ENCODE results near the gene SOX13.
A peak's percentile ranks its signal among the peaks of the same experiment; 100 is the strongest.

SOX13 gene

GRCh38 chr1:204091066-204091465, 18.2 kb downstream of the SOX13 start:
- no peaks in the 10 kb centered on the region for H3K9me3 Mint-ChIP-seq
- peaks cover 96% of the 10 kb centered on the region for H3K4me1 Mint-ChIP-seq
- TF ChIP-seq, protein P1, sequence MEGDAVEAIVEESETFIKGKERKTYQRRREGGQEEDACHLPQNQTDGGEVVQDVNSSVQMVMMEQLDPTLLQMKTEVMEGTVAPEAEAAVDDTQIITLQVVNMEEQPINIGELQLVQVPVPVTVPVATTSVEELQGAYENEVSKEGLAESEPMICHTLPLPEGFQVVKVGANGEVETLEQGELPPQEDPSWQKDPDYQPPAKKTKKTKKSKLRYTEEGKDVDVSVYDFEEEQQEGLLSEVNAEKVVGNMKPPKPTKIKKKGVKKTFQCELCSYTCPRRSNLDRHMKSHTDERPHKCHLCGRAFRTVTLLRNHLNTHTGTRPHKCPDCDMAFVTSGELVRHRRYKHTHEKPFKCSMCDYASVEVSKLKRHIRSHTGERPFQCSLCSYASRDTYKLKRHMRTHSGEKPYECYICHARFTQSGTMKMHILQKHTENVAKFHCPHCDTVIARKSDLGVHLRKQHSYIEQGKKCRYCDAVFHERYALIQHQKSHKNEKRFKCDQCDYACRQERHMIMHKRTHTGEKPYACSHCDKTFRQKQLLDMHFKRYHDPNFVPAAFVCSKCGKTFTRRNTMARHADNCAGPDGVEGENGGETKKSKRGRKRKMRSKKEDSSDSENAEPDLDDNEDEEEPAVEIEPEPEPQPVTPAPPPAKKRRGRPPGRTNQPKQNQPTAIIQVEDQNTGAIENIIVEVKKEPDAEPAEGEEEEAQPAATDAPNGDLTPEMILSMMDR (IDR thresholded peaks at IDR 0.05) = no peak
- H3K4me3 Mint-ChIP-seq = peak overlapping the region; percentile 64
- peaks cover 6% of the 10 kb centered on the region for H3K36me3 Mint-ChIP-seq (ENCODE audit: low read depth)
- peak overlapping the region; percentile 97 for H3K27ac Mint-ChIP-seq
- H3K27me3 Mint-ChIP-seq (ENCODE audit: low read depth, poor library complexity) = peaks cover 2% of the 10 kb centered on the region
- no peak for DNase-seq

- H3K4me1 Mint-ChIP-seq = peaks cover 98% of the 10 kb centered on the region
- H3K27me3 Mint-ChIP-seq (ENCODE audit: low read depth, poor library complexity) = peaks cover 2% of the 10 kb centered on the region
- TF ChIP-seq, protein P1 (IDR thresholded peaks at IDR 0.05) = no peak
- DNase-seq = no peak
- peak overlapping the region; percentile 64 for H3K4me3 Mint-ChIP-seq
- H3K9me3 Mint-ChIP-seq = no peaks in the 10 kb centered on the region
- H3K27ac Mint-ChIP-seq = peak overlapping the region; percentile 97
- H3K36me3 Mint-ChIP-seq (ENCODE audit: low read depth) = peaks cover 6% of the 10 kb centered on the region
Observed at GRCh38 chr1:204091787-204092312, 18.9 kb downstream of the SOX13 start.

GRCh38 chr1:204092632-204093420, 19.9 kb downstream of the SOX13 start:
- H3K27ac Mint-ChIP-seq = peak overlapping the region; percentile 87
- peaks cover 2% of the 10 kb centered on the region for H3K27me3 Mint-ChIP-seq (ENCODE audit: low read depth, poor library complexity)
- no peak for DNase-seq
- TF ChIP-seq, protein P1 (IDR thresholded peaks at IDR 0.05) = no peak
- no peaks in the 10 kb centered on the region for H3K9me3 Mint-ChIP-seq
- H3K4me3 Mint-ChIP-seq = peak overlapping the region; percentile 54
- peaks cover 6% of the 10 kb centered on the region for H3K36me3 Mint-ChIP-seq (ENCODE audit: low read depth)
- peaks cover 95% of the 10 kb centered on the region for H3K4me1 Mint-ChIP-seq

DNA sequence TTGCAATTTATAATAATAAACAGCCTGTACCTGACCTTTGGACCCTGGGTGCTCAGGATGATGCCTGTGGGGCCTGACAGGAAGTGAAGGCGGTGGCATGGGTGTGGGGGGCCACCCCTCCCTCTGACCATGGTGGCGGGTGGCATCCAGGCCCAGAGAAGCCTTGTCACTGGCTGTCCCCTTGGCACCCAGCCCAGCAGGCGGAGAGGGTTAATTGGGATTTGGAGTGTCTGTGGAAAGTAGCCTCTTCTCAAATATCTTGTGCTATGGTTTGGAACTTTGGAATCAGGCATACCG, 20.5 kb downstream of the SOX13 start:
- Mint-ChIP-seq H3K36me3 (ENCODE audit: low read depth) (peaks cover 6% of the 10 kb centered on the region), H3K4me1 (peaks cover 91% of the 10 kb centered on the region), H3K27me3 (ENCODE audit: low read depth, poor library complexity) (peaks cover 2% of the 10 kb centered on the region), H3K4me3 (peak overlapping the region; percentile 78), H3K27ac (peak overlapping the region; percentile 87), H3K9me3 (no peaks in the 10 kb centered on the region)
- no peak for DNase-seq
- TF ChIP-seq, protein P1 (IDR thresholded peaks at IDR 0.05) = no peak

- peaks cover 2% of the 10 kb centered on the region for H3K27me3 Mint-ChIP-seq (ENCODE audit: low read depth, poor library complexity)
- H3K27ac Mint-ChIP-seq = peak overlapping the region; percentile 87
- TF ChIP-seq, protein P1 (IDR thresholded peaks at IDR 0.05) = no peak
- no peak for DNase-seq
- H3K9me3 Mint-ChIP-seq = no peaks in the 10 kb centered on the region
- peaks cover 91% of the 10 kb centered on the region for H3K4me1 Mint-ChIP-seq
- H3K36me3 Mint-ChIP-seq (ENCODE audit: low read depth) = peaks cover 6% of the 10 kb centered on the region
- H3K4me3 Mint-ChIP-seq = peak overlapping the region; percentile 78
Observed at GRCh38 chr1:204093781-204094180, 20.9 kb downstream of the SOX13 start.

- peak; percentile 69 for DNase-seq
- Mint-ChIP-seq H3K27me3 (ENCODE audit: low read depth, poor library complexity) (peaks cover 2% of the 10 kb centered on the region), H3K4me1 (peaks cover 90% of the 10 kb centered on the region), H3K36me3 (ENCODE audit: low read depth) (peaks cover 6% of the 10 kb centered on the region), H3K4me3 (peak overlapping the region; percentile 78), H3K27ac (peak overlapping the region; percentile 87), H3K9me3 (no peaks in the 10 kb centered on the region)
- TF ChIP-seq, protein P1 (IDR thresholded peaks at IDR 0.05) = no peak
Observed at GRCh38 chr1:204094313-204094729, 21.4 kb downstream of the SOX13 start.
